ENCODE measurements around the gene FAT2.

DNA sequence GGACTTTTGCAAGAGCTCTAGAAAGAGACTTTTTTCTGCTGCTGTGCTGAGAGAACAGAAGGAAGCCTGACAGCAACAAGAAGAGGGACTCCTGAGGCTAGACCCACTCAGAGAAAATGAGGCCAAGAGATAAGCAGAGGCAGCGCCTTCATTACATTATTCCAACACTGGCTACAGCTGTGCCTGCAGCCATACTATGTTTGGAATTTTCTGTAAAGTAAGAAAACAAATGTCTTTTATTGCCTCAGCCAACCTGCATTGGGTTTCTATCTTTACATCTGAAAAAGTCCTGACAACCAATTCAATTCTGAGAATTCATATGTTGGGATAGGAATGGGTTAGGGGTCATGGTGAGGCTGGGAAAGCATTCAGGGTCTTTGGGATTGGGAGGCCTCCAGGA lies 33.7 kb downstream of the FAT2 start:
- TF ChIP-seq, protein P1, sequence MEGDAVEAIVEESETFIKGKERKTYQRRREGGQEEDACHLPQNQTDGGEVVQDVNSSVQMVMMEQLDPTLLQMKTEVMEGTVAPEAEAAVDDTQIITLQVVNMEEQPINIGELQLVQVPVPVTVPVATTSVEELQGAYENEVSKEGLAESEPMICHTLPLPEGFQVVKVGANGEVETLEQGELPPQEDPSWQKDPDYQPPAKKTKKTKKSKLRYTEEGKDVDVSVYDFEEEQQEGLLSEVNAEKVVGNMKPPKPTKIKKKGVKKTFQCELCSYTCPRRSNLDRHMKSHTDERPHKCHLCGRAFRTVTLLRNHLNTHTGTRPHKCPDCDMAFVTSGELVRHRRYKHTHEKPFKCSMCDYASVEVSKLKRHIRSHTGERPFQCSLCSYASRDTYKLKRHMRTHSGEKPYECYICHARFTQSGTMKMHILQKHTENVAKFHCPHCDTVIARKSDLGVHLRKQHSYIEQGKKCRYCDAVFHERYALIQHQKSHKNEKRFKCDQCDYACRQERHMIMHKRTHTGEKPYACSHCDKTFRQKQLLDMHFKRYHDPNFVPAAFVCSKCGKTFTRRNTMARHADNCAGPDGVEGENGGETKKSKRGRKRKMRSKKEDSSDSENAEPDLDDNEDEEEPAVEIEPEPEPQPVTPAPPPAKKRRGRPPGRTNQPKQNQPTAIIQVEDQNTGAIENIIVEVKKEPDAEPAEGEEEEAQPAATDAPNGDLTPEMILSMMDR (IDR thresholded peaks at IDR 0.05): no peak
- no peak for TF ChIP-seq EZH2 (IDR thresholded peaks at IDR 0.05; ENCODE audit: borderline replicate concordance, insufficient read depth, low read depth, low read length, poor library complexity, severe bottlenecking)
